Memory B cell (primary cell): Measurements from ENCODE around the gene BUD13.

ENCODE experiments used
- ATAC-seq: fragments of 150-1000 bp; cut with Tn5 transposase; 2 replicates; pipeline ENCODE4 v1.10.0; 2021; ENCODE audit warnings: low read depth, mild to moderate bottlenecking, moderate library complexity
- DNase-seq, 2 donors: peaks; one replicate each; pipeline ENCODE4 v3.0.0; 2022; ENCODE audit warnings: low spot score in 2 of 2
- H3K27ac Mint-ChIP-seq: one replicate; pipeline ENCODE4 v1.8.0; 2022; ENCODE audit warnings: mild to moderate bottlenecking, moderate library complexity, mixed read lengths
- H3K27me3 Mint-ChIP-seq: one replicate; pipeline ENCODE4 v1.8.0; 2022; ENCODE audit warnings: mixed read lengths
- H3K36me3 Mint-ChIP-seq: one replicate; pipeline ENCODE4 v1.8.0; 2022; ENCODE audit warnings: mild to moderate bottlenecking, mixed read lengths
- H3K4me1 Mint-ChIP-seq: one replicate; pipeline ENCODE4 v1.8.0; 2022; ENCODE audit warnings: mixed read lengths
- H3K4me3 Mint-ChIP-seq: one replicate; pipeline ENCODE4 v1.8.0; 2022; ENCODE audit warnings: mild to moderate bottlenecking, moderate library complexity, mixed read lengths
- H3K9me3 Mint-ChIP-seq: one replicate; pipeline ENCODE4 v1.8.0; 2022; ENCODE audit warnings: mixed read lengths

Gene BUD13

GRCh38 chr11:116727990-116728389 is 44.8 kb downstream of the BUD13 start:
- peaks cover 13% of the 10 kb centered on the region for H3K27me3 Mint-ChIP-seq
- no peak for DNase-seq
- no peak overlapping the region for H3K27ac Mint-ChIP-seq
- H3K4me3 Mint-ChIP-seq = no peak overlapping the region
- no peaks in the 10 kb centered on the region for H3K9me3 Mint-ChIP-seq
- H3K4me1 Mint-ChIP-seq = peaks cover 7% of the 10 kb centered on the region
- ATAC-seq = no peak
- H3K36me3 Mint-ChIP-seq = no peaks in the 10 kb centered on the region

DNA sequence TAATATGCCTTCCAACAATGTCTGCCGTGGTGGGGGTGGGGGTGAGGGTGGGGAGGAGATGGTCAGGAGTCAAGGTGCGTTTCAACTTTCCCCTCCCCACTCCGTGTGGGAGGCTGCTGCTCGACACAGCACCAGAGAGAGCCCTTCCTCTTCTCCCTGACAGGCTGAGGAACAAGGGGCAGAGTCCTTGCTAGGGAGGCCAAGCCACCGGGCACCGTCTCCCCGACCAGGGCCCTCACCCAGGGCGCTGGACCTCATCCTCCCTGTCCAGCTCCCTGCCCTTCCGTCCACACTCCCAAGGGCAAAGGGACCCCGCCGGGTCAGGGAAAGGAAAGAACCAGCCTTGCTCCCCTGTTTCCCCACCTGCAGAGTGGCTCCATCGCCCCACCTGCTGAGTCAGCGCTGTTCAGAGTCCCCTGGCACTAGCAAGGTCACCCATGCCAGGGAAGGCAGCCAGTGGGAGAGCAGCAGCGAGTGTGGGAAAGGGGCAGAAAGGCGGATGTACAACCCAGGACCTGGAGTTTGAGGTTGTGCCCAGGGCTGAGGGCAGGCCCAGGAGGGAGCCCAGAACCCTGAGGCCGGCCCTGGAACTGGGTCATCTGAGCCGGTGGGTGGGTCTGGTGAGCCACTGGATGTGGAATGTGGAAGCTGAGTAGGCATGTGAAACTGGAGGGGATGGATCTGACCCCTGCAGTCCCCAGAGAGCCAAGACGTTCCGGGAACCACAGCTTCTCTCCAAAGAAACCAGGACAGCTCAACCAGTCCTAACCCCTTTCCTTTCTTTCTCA is 47.2 kb downstream of the BUD13 start:
- H3K36me3 Mint-ChIP-seq = no peaks in the 10 kb centered on the region
- ATAC-seq = no peak
- no peak for DNase-seq
- H3K27me3 Mint-ChIP-seq = peaks cover 11% of the 10 kb centered on the region
- H3K9me3 Mint-ChIP-seq = no peaks in the 10 kb centered on the region
- no peaks in the 10 kb centered on the region for H3K4me1 Mint-ChIP-seq
- no peak overlapping the region for H3K4me3 Mint-ChIP-seq
- no peak overlapping the region for H3K27ac Mint-ChIP-seq

- H3K27ac Mint-ChIP-seq = no peak overlapping the region
- DNase-seq = no peak
- no peak overlapping the region for H3K4me3 Mint-ChIP-seq
- no peak for ATAC-seq
- no peaks in the 10 kb centered on the region for H3K36me3 Mint-ChIP-seq
- H3K4me1 Mint-ChIP-seq = no peaks in the 10 kb centered on the region
- no peaks in the 10 kb centered on the region for H3K9me3 Mint-ChIP-seq
- H3K27me3 Mint-ChIP-seq = peaks cover 11% of the 10 kb centered on the region
These were observed 48.0 kb downstream of the BUD13 start for GRCh38 chr11:116724813-116725212.

DNA sequence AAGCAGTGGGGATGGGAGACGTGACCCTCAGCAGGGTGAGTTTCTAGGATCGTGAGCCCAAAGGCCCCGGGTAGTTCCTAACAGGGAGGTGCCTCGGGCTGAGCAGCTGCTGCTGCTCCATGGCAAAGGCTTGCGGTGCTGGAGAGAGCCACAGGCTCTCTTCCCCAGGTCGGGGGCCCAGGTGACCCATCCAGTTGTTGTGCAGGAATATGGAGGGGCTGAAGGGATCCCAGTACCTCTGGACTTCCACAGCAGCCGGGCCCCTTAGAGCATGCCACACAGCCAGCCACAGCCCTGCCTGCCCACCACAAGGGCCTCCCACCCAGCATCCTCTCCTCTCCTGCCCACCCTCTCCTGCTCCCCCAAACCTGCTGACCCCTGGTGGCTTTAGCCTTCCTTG is 49.3 kb downstream of the BUD13 start:
- Mint-ChIP-seq H3K4me3 (no peak overlapping the region), H3K27ac (no peak overlapping the region), H3K4me1 (no peaks in the 10 kb centered on the region), H3K36me3 (no peaks in the 10 kb centered on the region), H3K27me3 (peaks cover 11% of the 10 kb centered on the region), H3K9me3 (no peaks in the 10 kb centered on the region)
- DNase-seq (no peak), ATAC-seq (no peak)

- H3K4me3 Mint-ChIP-seq = no peak overlapping the region
These were observed 50.8 kb downstream of the BUD13 start for GRCh38 chr11:116721988-116722387.

DNA sequence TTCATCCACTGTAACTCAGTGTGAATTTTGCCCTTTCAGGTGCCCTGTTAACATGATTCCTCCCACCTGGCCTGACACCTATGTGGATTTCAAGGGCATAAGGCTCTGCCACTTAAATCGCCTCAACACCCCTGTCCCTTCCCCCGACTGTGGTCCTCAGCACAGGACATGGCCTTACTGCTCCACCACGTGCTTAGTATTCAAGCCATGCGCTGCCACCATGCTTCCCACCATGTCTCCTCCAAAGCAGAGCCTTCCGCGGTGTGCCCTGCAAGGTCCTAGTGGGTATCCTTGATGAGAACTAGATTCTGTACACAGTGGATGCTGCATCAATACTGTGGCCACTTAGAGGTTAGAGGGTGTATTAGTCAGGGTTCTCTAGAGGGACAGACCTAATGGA is 51.9 kb downstream of the BUD13 start:
- Mint-ChIP-seq H3K27ac (no peak overlapping the region), H3K36me3 (no peaks in the 10 kb centered on the region), H3K27me3 (peaks cover 6% of the 10 kb centered on the region), H3K9me3 (no peaks in the 10 kb centered on the region), H3K4me1 (no peaks in the 10 kb centered on the region), H3K4me3 (no peak overlapping the region)
- ATAC-seq (no peak), DNase-seq (no peak)

More at GRCh38 chr11:116721988-116722387, 50.8 kb downstream of the BUD13 start:
- Mint-ChIP-seq H3K27ac (no peak overlapping the region), H3K36me3 (no peaks in the 10 kb centered on the region), H3K27me3 (peaks cover 8% of the 10 kb centered on the region), H3K4me1 (no peaks in the 10 kb centered on the region), H3K9me3 (no peaks in the 10 kb centered on the region)
- DNase-seq = no peak
- ATAC-seq = no peak

GRCh38 chr11:116718955-116719501 is 53.8 kb downstream of the BUD13 start:
- H3K4me3 Mint-ChIP-seq = no peak overlapping the region
- no peaks in the 10 kb centered on the region for H3K4me1 Mint-ChIP-seq
- H3K9me3 Mint-ChIP-seq = peaks cover 2% of the 10 kb centered on the region
- no peak overlapping the region for H3K27ac Mint-ChIP-seq
- no peak for ATAC-seq
- H3K27me3 Mint-ChIP-seq = peaks cover 6% of the 10 kb centered on the region
- DNase-seq = no peak
- H3K36me3 Mint-ChIP-seq = peaks cover 2% of the 10 kb centered on the region

DNA sequence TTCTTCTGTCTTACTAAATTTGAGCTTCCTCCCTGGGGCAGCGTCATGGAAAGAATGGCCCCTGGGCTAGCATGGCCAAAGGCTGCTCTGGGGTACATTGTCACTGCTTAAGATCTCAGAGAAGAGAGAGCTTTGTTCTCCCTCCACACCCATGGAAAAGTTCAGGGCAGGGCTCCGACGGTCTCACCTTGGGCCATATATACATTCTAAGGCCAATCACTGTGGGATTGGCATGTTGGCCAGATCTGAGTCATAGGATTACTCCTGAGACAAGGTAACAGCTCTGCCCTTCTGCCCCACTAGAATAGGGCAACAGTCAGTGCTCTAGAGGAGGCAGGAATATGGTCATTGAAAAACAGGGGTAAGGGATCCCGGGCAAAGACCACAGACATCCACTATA is 56.2 kb downstream of the BUD13 start:
- peaks cover 2% of the 10 kb centered on the region for H3K9me3 Mint-ChIP-seq
- H3K27ac Mint-ChIP-seq = no peak overlapping the region

DNA sequence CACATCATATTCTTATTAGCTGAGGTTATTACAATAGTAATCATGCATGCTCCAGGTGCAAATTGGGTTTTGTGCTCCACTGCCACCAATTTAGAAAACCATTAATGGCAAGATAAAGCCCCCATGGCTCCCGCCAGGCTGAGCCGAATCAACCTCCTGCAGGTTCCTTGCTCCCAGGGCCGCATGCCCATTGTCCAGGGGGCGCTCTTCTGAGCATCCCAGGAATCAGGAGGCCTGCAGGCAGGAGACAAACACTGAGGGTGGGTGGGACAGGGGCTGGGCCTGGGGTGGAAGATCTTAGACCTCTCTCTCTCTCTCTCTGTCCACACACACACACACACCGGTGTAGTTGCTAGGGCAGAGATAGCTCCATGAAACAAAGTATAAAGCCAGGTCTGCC is 57.4 kb downstream of the BUD13 start:
- Mint-ChIP-seq H3K36me3 (peaks cover 2% of the 10 kb centered on the region), H3K27me3 (peaks cover 18% of the 10 kb centered on the region), H3K9me3 (peaks cover 2% of the 10 kb centered on the region), H3K27ac (no peak overlapping the region), H3K4me3 (no peak overlapping the region), H3K4me1 (no peaks in the 10 kb centered on the region)
- no peak for DNase-seq
- ATAC-seq = no peak

More for the DNA sequence above, 56.2 kb downstream of the BUD13 start:
- peaks cover 2% of the 10 kb centered on the region for H3K36me3 Mint-ChIP-seq
- no peaks in the 10 kb centered on the region for H3K4me1 Mint-ChIP-seq
- DNase-seq = no peak
- ATAC-seq = no peak
- peaks cover 12% of the 10 kb centered on the region for H3K27me3 Mint-ChIP-seq
- H3K4me3 Mint-ChIP-seq = no peak overlapping the region

DNA sequence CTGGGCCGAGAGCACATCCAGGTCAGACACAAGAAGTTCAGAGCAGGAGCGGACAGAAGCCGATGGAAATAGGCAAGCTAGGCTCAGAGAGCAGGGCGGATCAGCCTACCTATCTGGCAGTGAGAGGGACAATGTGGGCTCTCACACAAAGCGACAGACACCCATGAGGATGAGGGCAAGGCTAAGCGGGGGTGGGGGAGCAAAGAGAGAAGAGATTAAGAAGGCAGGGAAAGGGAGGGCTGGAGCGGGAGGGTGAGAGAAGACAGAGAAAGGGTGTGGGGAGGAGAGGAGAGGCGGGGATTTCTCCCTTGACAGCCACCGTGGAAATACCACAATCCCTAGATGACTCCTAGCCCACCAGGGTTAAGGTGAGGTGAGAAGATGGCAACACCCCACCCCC is 57.9 kb downstream of the BUD13 start:
- ATAC-seq (no peak), DNase-seq (no peak)
- H3K4me3 Mint-ChIP-seq = no peak overlapping the region
- no peak overlapping the region for H3K27ac Mint-ChIP-seq
- H3K4me1 Mint-ChIP-seq = no peaks in the 10 kb centered on the region
- H3K9me3 Mint-ChIP-seq = peaks cover 2% of the 10 kb centered on the region
- H3K36me3 Mint-ChIP-seq = peaks cover 2% of the 10 kb centered on the region
- H3K27me3 Mint-ChIP-seq = peaks cover 18% of the 10 kb centered on the region

DNA sequence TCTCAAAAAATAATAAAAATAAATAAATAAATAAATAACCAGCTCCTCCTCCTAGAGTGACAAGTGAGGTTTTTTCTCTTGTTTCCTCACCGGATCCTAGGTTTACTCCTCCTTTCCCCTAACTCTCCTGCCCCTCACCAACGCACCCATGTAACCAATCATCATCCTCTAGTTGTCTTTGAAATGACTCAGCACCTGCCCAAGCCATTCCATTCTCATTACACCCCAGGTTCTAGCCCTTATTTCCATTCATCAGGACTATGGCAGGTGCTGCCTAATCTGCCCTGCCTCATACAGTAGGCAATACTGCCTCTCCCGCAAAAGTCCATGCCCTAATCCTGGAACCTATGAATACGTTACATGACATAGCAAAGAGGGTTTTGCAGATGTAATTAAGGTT is 60.4 kb downstream of the BUD13 start:
- ATAC-seq (no peak), DNase-seq (no peak)
- Mint-ChIP-seq H3K36me3 (peaks cover 2% of the 10 kb centered on the region), H3K9me3 (peaks cover 2% of the 10 kb centered on the region), H3K27ac (no peak overlapping the region), H3K4me3 (no peak overlapping the region), H3K27me3 (peaks cover 20% of the 10 kb centered on the region), H3K4me1 (no peaks in the 10 kb centered on the region)

- peaks cover 20% of the 10 kb centered on the region for H3K27me3 Mint-ChIP-seq
- H3K4me1 Mint-ChIP-seq = no peaks in the 10 kb centered on the region
- peaks cover 2% of the 10 kb centered on the region for H3K9me3 Mint-ChIP-seq
- no peak for ATAC-seq
- no peak overlapping the region for H3K4me3 Mint-ChIP-seq
- peaks cover 2% of the 10 kb centered on the region for H3K36me3 Mint-ChIP-seq
- no peak overlapping the region for H3K27ac Mint-ChIP-seq
- no peak for DNase-seq
These were observed 62.0 kb downstream of the BUD13 start for GRCh38 chr11:116710762-116711161.

DNA sequence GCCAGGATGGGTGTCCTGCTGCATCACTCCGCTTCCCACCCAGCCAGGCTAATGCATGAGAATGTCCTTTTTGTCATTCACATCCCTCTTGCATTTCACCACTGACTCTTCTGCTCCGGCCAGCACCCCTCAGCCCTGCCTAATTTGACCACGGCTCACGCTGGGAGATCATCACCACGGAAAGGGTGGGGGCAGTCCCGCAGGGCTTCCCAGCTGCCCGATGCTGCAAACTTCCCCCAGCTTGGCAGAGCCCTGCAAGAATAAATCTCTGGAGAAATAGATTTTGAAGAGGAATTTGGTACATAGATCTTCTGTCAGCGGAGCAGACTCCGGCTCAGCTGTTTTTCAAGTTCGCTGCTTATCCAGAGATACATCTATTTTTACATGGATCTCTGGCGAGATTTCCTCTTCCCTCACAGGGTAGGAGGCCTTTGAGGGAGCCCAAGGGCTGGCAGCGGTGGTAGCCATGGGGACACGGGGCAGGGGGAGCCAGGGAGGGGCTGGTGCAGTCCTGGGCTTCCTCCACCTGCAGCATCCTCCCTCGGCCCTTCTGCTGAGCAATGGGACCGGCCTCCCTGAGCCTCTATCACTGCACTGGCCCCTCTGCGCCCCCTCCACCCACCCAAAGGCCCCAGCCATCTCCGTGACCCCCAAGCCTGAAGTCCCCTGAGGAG is 62.6 kb downstream of the BUD13 start:
- Mint-ChIP-seq H3K4me1 (no peaks in the 10 kb centered on the region), H3K36me3 (peaks cover 2% of the 10 kb centered on the region), H3K27ac (no peak overlapping the region), H3K27me3 (peaks cover 20% of the 10 kb centered on the region), H3K9me3 (peaks cover 2% of the 10 kb centered on the region), H3K4me3 (no peak overlapping the region)
- ATAC-seq = no peak
- DNase-seq = no peak

DNA sequence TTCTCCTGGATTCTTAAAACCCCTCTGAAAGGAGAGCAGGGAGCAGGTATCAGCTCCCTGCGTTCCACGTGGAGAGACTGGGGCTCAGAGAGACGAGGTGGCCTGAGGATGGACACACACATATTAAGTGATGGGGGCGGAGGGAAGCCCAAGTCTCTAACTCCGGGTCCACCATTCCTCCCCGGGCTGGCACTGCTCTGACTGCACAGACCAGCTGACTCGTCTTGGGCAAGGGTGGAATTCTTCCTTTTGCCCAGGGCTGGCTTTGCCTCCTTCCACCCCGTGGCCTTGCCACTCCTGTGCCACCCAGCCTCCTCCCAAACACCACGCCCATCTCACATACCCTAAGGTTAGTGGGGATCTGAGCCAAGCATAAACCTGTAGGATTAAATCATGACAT is 65.0 kb downstream of the BUD13 start:
- no peaks in the 10 kb centered on the region for H3K4me1 Mint-ChIP-seq
- H3K9me3 Mint-ChIP-seq = no peaks in the 10 kb centered on the region
- DNase-seq = no peak
- H3K4me3 Mint-ChIP-seq = no peak overlapping the region
- H3K27me3 Mint-ChIP-seq = peaks cover 19% of the 10 kb centered on the region
- no peak overlapping the region for H3K27ac Mint-ChIP-seq
- ATAC-seq = no peak
- no peaks in the 10 kb centered on the region for H3K36me3 Mint-ChIP-seq
